SH-SY5Y (cell line): Measurements from ENCODE around the gene SLC45A1.

Experiments used
- GATA2 ChIP-seq: IDR thresholded peaks from 2 replicates; pipeline ENCODE4 v1.6.1; 2011; ENCODE audit warnings: mild to moderate bottlenecking, low read depth, low read length
- GATA3 ChIP-seq: IDR thresholded peaks from 2 replicates; pipeline ENCODE4 v1.6.1; 2011; ENCODE audit warnings: low read depth, mild to moderate bottlenecking, low read length, moderate library complexity

The SLC45A1 gene

GRCh38 chr1:8362701-8363101 is 44.8 kb downstream of the SLC45A1 start:
- no peak for TF ChIP-seq GATA3
- no peak for TF ChIP-seq GATA2

GRCh38 chr1:8363186-8363766 is 45.4 kb downstream of the SLC45A1 start:
- no peak for TF ChIP-seq GATA3

GRCh38 chr1:8363767-8364301 is 45.9 kb downstream of the SLC45A1 start:
- TF ChIP-seq GATA3: no peak
- TF ChIP-seq GATA2: no peak

- TF ChIP-seq GATA3 (no peak), GATA2 (no peak)
Observed at GRCh38 chr1:8364528-8365442, 46.9 kb downstream of the SLC45A1 start.

- TF ChIP-seq GATA3 (no peak), GATA2 (no peak)
Observed at GRCh38 chr1:8365661-8366362, 47.9 kb downstream of the SLC45A1 start.

GRCh38 chr1:8367571-8368194 is 49.8 kb downstream of the SLC45A1 start:
- TF ChIP-seq GATA2 (no peak), GATA3 (no peak)

GRCh38 chr1:8368956-8369639 is 51.2 kb downstream of the SLC45A1 start:
- TF ChIP-seq GATA2: no peak
- TF ChIP-seq GATA3: no peak

GRCh38 chr1:8370046-8370881 is 52.4 kb downstream of the SLC45A1 start:
- TF ChIP-seq GATA2 (no peak), GATA3 (no peak)

GRCh38 chr1:8370905-8371315 is 53.0 kb downstream of the SLC45A1 start:
- no peak for TF ChIP-seq GATA2
- TF ChIP-seq GATA3: no peak

- TF ChIP-seq GATA3: no peak
- no peak for TF ChIP-seq GATA2
Observed at GRCh38 chr1:8371372-8371991, 53.6 kb downstream of the SLC45A1 start.

GRCh38 chr1:8373125-8373524 is 55.2 kb downstream of the SLC45A1 start:
- TF ChIP-seq GATA2 (no peak), GATA3 (no peak)

GRCh38 chr1:8373581-8374241 is 55.8 kb downstream of the SLC45A1 start:
- TF ChIP-seq GATA2: no peak
- TF ChIP-seq GATA3: no peak
